Measurements from ENCODE around the gene RAD50.
A peak's percentile ranks its signal among the peaks of the same experiment; 100 is the strongest.

DNA sequence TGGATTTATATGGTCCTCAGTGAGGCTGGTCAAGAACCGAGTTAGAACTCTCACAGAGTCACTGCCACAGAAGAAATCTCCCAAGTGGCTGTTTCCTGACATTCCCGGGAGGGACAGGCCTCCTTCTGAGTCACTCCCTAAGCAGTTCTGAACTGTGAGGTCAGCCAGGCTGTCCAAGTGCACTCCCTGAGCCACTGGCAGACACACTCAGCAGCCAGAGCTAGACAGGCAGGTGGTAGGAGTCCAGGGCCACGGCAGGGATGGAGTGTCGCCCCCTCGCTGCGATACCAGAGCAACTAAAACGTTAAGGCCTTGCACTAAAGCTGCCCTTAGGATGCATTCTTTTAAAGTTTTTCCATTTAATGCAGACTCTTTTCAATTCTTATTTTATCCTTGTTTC is 120.4 kb downstream of the RAD50 start:
- TF ChIP-seq, protein P1, sequence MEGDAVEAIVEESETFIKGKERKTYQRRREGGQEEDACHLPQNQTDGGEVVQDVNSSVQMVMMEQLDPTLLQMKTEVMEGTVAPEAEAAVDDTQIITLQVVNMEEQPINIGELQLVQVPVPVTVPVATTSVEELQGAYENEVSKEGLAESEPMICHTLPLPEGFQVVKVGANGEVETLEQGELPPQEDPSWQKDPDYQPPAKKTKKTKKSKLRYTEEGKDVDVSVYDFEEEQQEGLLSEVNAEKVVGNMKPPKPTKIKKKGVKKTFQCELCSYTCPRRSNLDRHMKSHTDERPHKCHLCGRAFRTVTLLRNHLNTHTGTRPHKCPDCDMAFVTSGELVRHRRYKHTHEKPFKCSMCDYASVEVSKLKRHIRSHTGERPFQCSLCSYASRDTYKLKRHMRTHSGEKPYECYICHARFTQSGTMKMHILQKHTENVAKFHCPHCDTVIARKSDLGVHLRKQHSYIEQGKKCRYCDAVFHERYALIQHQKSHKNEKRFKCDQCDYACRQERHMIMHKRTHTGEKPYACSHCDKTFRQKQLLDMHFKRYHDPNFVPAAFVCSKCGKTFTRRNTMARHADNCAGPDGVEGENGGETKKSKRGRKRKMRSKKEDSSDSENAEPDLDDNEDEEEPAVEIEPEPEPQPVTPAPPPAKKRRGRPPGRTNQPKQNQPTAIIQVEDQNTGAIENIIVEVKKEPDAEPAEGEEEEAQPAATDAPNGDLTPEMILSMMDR (IDR thresholded peaks at IDR 0.05) = no peak
- TF ChIP-seq POLR2A (IDR thresholded peaks at IDR 0.05) = peak in 1 of 2 donors; percentile 23
